Measurements from ENCODE around the gene KLF17.

KLF17 gene

GRCh38 chr1:44118682-44119081 lies at the start of gene KLF17:
KLF17 (plus strand) TSS chr1:44118821; CDS start chr1:44118908, 87 bp downstream.
- no peak for DNase-seq

- DNase-seq: no peak
Observed at GRCh38 chr1:44071461-44071860, 47.2 kb upstream of the KLF17 start.

GRCh38 chr1:44072204-44072603 lies 46.4 kb upstream of the KLF17 start:
- DNase-seq: peak; percentile 50

GRCh38 chr1:44072821-44073220 lies 45.8 kb upstream of the KLF17 start:
- no peak for DNase-seq

GRCh38 chr1:44073528-44073927 lies 45.1 kb upstream of the KLF17 start:
- DNase-seq: no peak

GRCh38 chr1:44074415-44074814 lies 44.2 kb upstream of the KLF17 start:
- DNase-seq: no peak

GRCh38 chr1:44076066-44076465 lies 42.6 kb upstream of the KLF17 start:
- DNase-seq: no peak

GRCh38 chr1:44077421-44077820 lies 41.2 kb upstream of the KLF17 start:
- DNase-seq: no peak

- no peak for DNase-seq
Observed at GRCh38 chr1:44078104-44078503, 40.5 kb upstream of the KLF17 start.

- DNase-seq: no peak
Observed at GRCh38 chr1:44079566-44079965, 39.1 kb upstream of the KLF17 start.

- no peak for DNase-seq
Observed at GRCh38 chr1:44084998-44085675, 33.5 kb upstream of the KLF17 start.

- DNase-seq: no peak
Observed at GRCh38 chr1:44086692-44087474, 31.7 kb upstream of the KLF17 start.

- DNase-seq: no peak
Observed at GRCh38 chr1:44089371-44090048, 29.1 kb upstream of the KLF17 start.

GRCh38 chr1:44090429-44091252 lies 28.0 kb upstream of the KLF17 start:
- no peak for DNase-seq

- DNase-seq: no peak
Observed at GRCh38 chr1:44094047-44094446, 24.6 kb upstream of the KLF17 start.

GRCh38 chr1:44100183-44100868 lies 18.3 kb upstream of the KLF17 start:
- DNase-seq: no peak

- no peak for DNase-seq
Observed at GRCh38 chr1:44101328-44101727, 17.3 kb upstream of the KLF17 start.

GRCh38 chr1:44103270-44104131 lies 15.1 kb upstream of the KLF17 start:
- no peak for DNase-seq

- DNase-seq: no peak
Observed at GRCh38 chr1:44105810-44106209, 12.8 kb upstream of the KLF17 start.

GRCh38 chr1:44108241-44108640 lies 10.4 kb upstream of the KLF17 start:
- DNase-seq: no peak

GRCh38 chr1:44108971-44109370 lies 9.7 kb upstream of the KLF17 start:
- no peak for DNase-seq
